Keratinocyte (primary cell): Measurements from ENCODE around the gene CAPN15. TPM values are rescaled to one million over a fixed set of nuclear protein-coding genes. Genes with fewer than 3 reads are reported as not detected.
A peak's percentile ranks its signal among the peaks of the same experiment; 100 is the strongest.

Experiments used
- DNase-seq: peaks from one replicate; pipeline ENCODE4 v3.0.0-alpha.2; 2011; ENCODE audit warnings: low read depth, missing footprints, low spot score
- FAIRE-seq: peaks from 2 replicates; lab custom pipeline; 2011; peaks lifted over from hg19 to GRCh38; lab: Jason Lieb, UNC
- H2AFZ ChIP-seq: 2 replicates; pipeline ENCODE4 v1.6.0; 2012; ENCODE audit warnings: low read length, control low read depth, inconsistent platforms; ENCODE audit not compliant: control insufficient read depth
- H3K27ac ChIP-seq: 2 replicates; pipeline ENCODE4 v1.5.1; 2011; ENCODE audit warnings: low read length; ENCODE audit not compliant: control insufficient read depth, insufficient read depth
- H3K27me3 ChIP-seq: 3 replicates; pipeline ENCODE4 v1.6.0; 2011; ENCODE audit warnings: low read length; ENCODE audit not compliant: control insufficient read depth, insufficient read depth; ENCODE audit errors: extremely low read depth
- H3K36me3 ChIP-seq, 2 experiments: 2 replicates in 1 of 2; 3 replicates in 1 of 2; pipeline ENCODE4 v1.5.1; 2011; ENCODE audit warnings: low read length in 2 of 2, mild to moderate bottlenecking in 1 of 2; ENCODE audit not compliant: control insufficient read depth in 2 of 2, insufficient read depth in 2 of 2; ENCODE audit errors: extremely low read depth in 1 of 2
- H3K4me1 ChIP-seq: 3 replicates; pipeline ENCODE4 v1.5.1; 2011; ENCODE audit warnings: low read length; ENCODE audit not compliant: control insufficient read depth, insufficient read depth; ENCODE audit errors: extremely low read depth
- H3K4me2 ChIP-seq: 3 replicates; pipeline ENCODE4 v1.6.0; 2011; ENCODE audit warnings: low read depth, low read length; ENCODE audit not compliant: control insufficient read depth, insufficient read depth; ENCODE audit errors: extremely low read depth
- H3K4me3 ChIP-seq, 3 experiments: fragments of 200-600 bp in 1 of 3; sonication (generic) in 1 of 3; 2 replicates in 2 of 3; 3 replicates in 1 of 3; pipeline ENCODE4 v1.5.1; 2011 to 2016; ENCODE audit warnings: low read length in 3 of 3, mild to moderate bottlenecking in 3 of 3, control low read depth in 2 of 3, inconsistent platforms in 1 of 3, low read depth in 1 of 3, mixed read lengths in 1 of 3, mixed run types in 1 of 3, moderate library complexity in 1 of 3; ENCODE audit not compliant: control insufficient read depth in 2 of 3, insufficient read depth in 2 of 3; ENCODE audit errors: extremely low read depth in 1 of 3
- H3K79me2 ChIP-seq: 2 replicates; pipeline ENCODE4 v1.6.0; 2012; ENCODE audit warnings: low read length; ENCODE audit not compliant: control insufficient read depth, insufficient read depth
- H3K9ac ChIP-seq: 3 replicates; pipeline ENCODE4 v1.6.0; 2011; ENCODE audit warnings: low read length; ENCODE audit not compliant: control insufficient read depth, insufficient read depth; ENCODE audit errors: extremely low read depth
- H3K9me1 ChIP-seq: 3 replicates; pipeline ENCODE4 v1.6.0; 2011; ENCODE audit warnings: low read length; ENCODE audit not compliant: control insufficient read depth, insufficient read depth; ENCODE audit errors: extremely low read depth
- H3K9me3 ChIP-seq: 2 replicates; pipeline ENCODE4 v1.5.1; 2012; ENCODE audit warnings: low read depth, low read length; ENCODE audit not compliant: control insufficient read depth
- H4K20me1 ChIP-seq: 3 replicates; pipeline ENCODE4 v1.6.0; 2011; ENCODE audit warnings: low read length; ENCODE audit not compliant: control insufficient read depth, insufficient read depth; ENCODE audit errors: extremely low read depth
- CTCF ChIP-seq, 3 experiments: IDR thresholded peaks in 1 of 3; conservative IDR thresholded peaks in 1 of 3; optimal IDR thresholded peaks in 1 of 3; 2 replicates in 2 of 3; 3 replicates in 1 of 3; pipeline versions ENCODE3 to v1.5.1; 2011; ENCODE audit warnings: low read length in 3 of 3, mild to moderate bottlenecking in 3 of 3, moderate library complexity in 2 of 3, control low read depth in 1 of 3, inconsistent platforms in 1 of 3; ENCODE audit not compliant: insufficient read depth in 2 of 3; ENCODE audit errors: extremely low read depth in 1 of 3
- EZH2 ChIP-seq: IDR thresholded peaks from one replicate; pipeline ENCODE4 v1.6.1; 2012; ENCODE audit warnings: inconsistent platforms, mild to moderate bottlenecking, low read length, moderate library complexity
- dilution Hi-C: fragments of 300-500 bp; cut with MboI; formaldehyde crosslinking; loops from one replicate; pipeline ENCODE4 v1.7.0; 2020; ENCODE audit warnings: low sequenced_read_pairs; ENCODE audit not compliant: extremely low pct_ligation_motif_present
- polyA plus RNA-seq, 5 experiments: library from polyadenylated mRNA; depleted of rRNA in 3 of 5; stranded (reverse) in 3 of 5; stranded (forward) in 1 of 5; unstranded in 1 of 5; fragments of >200 nt; gene quantifications; 1 replicate in 1 of 5; 2 replicates in 3 of 5; 3 replicates in 1 of 5; pipeline versions ENCODE4 v1.2.1 to v1.2.3, GENCODE V29; 2011 to 2012; ENCODE audit warnings: missing spikeins in 2 of 5, low read depth in 1 of 5, low replicate concordance in 1 of 5

The CAPN15 gene
- polyA plus RNA-seq, 1 donor (not counting 4 experiments of a cell fraction or from before 2014, with no cell fraction given), result 7.9 TPM

GRCh38 chr16:567373-568256 lies 40.1 kb downstream of the CAPN15 start:
- no peak for TF ChIP-seq CTCF (optimal IDR thresholded peaks at IDR 0.05 in 1 of 3, IDR thresholded peaks at IDR 0.05 in 1 of 3, conservative IDR thresholded peaks at IDR 0.05 in 1 of 3; ENCODE audit: extremely low read depth in 1 of 3, insufficient read depth in 2 of 3, low read length in 3 of 3)
- TF ChIP-seq EZH2, result no peak
- H3K9me1 ChIP-seq, result no peaks in the 10 kb centered on the region
- peaks cover 22% of the 10 kb centered on the region for H3K4me1 ChIP-seq
- no peaks in the 10 kb centered on the region for H4K20me1 ChIP-seq
- peaks cover 13% of the 10 kb centered on the region for H3K79me2 ChIP-seq
- dilution Hi-C loops, result no loop called here
- H3K9me3 ChIP-seq, result no peaks in the 10 kb centered on the region
- peaks cover 1 to 7% of the 10 kb centered on the region in 2 experiments for H3K36me3 ChIP-seq
- H3K27ac ChIP-seq, result no peak overlapping the region
- H3K4me2 ChIP-seq, result no peak overlapping the region
- no peak overlapping the region for H3K4me3 ChIP-seq
- no peak overlapping the region for H2AFZ ChIP-seq
- no peak overlapping the region for H3K9ac ChIP-seq
- DNase-seq (no peak), FAIRE-seq (no peak)
- H3K27me3 ChIP-seq, result no peaks in the 10 kb centered on the region

- dilution Hi-C loops, result no loop called here
- no peak for FAIRE-seq
- Histone ChIP-seq H3K27me3 (no peaks in the 10 kb centered on the region), H4K20me1 (no peaks in the 10 kb centered on the region), H3K9me1 (no peaks in the 10 kb centered on the region), H3K4me3 (peak overlapping the region in 2 of 3 experiments; percentile 71 to 72), H2AFZ (peak overlapping the region; percentile 27), H3K4me1 (peaks cover 22% of the 10 kb centered on the region), H3K79me2 (peaks cover 14% of the 10 kb centered on the region), H3K36me3 (peaks cover 1 to 7% of the 10 kb centered on the region in 2 experiments), H3K27ac (peak overlapping the region; percentile 52), H3K9ac (peak overlapping the region; percentile 85), H3K9me3 (no peaks in the 10 kb centered on the region), H3K4me2 (peak overlapping the region; percentile 84)
- no peak for DNase-seq
- TF ChIP-seq EZH2 (no peak), CTCF (optimal IDR thresholded peaks at IDR 0.05 in 1 of 3, IDR thresholded peaks at IDR 0.05 in 1 of 3, conservative IDR thresholded peaks at IDR 0.05 in 1 of 3; ENCODE audit: extremely low read depth in 1 of 3, insufficient read depth in 2 of 3, low read length in 3 of 3) (peak in 1 of 3 experiments; percentile 3)
Measured at GRCh38 chr16:568401-569258, 41.1 kb downstream of the CAPN15 start.
